ENCODE results near the gene TBC1D3. TPM values are rescaled to one million over a fixed set of nuclear protein-coding genes. Genes with fewer than 3 reads are reported as not detected.

TBC1D3 gene
- not detected in 2 replicates for total RNA-seq

DNA sequence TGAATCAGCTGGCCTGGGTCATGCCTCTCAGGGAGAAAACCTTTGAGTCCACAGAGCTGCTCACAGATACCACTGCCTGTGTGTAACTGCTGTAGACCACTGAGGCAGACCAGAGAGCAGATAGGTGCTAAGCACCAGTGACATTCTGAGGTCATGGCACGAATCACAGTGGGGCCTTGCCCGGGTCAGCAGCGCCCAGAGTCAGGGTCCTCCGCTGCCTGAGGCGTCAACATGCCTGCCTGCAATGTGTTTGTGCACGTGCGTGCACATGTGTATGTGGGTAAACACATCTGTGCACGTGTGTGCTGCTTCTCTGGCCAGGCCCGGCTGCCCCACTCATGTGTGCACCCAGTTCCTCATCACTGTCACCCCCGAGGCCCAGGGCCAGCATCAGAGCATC lies at the start of gene TBC1D3:
TSS of gene TBC1D3 (minus strand) at position 101 of the 400 bp plus-strand sequence. CDS start 1,526 bp downstream, outside the sequence.

Other genes starting within 250 kb of the TBC1D3 start
- gene TBC1D3L, start 203.5 kb downstream of the TBC1D3 start, total RNA-seq = 2.7 and 4.3 TPM in 2 replicates
- gene TBC1D3D, start 188.6 kb downstream of the TBC1D3 start, total RNA-seq = under 0.01 and 0.07 TPM in 2 replicates
- 1.6 TPM in 1 of 2 replicates, not detected in the other for gene TBC1D3C, start 123.9 kb downstream of the TBC1D3 start, total RNA-seq
- gene TBC1D3E, start 64.6 kb downstream of the TBC1D3 start, total RNA-seq = not detected in 2 replicates
- 26.8 and 33.8 TPM in 2 replicates for gene MRPL45, start 104.6 kb upstream of the TBC1D3 start, total RNA-seq
- gene GPR179, start 151.4 kb upstream of the TBC1D3 start, total RNA-seq = under 0.01 and 0.14 TPM in 2 replicates
- 36.2 and 40.2 TPM in 2 replicates for gene SOCS7, start 159.3 kb upstream of the TBC1D3 start, total RNA-seq
- gene ARHGAP23, start 235.9 kb upstream of the TBC1D3 start, total RNA-seq = 21.2 and 74.5 TPM in 2 replicates